ENCODE measurements around the gene C20orf141. TPM values are rescaled to one million over a fixed set of nuclear protein-coding genes. Genes with fewer than 3 reads are reported as not detected.
"Not testable (repeated sequence)": the region's sequence is repeated elsewhere in the genome, so short reads cannot be mapped to it uniquely, and the experiment has no call there.

The C20orf141 gene
- total and polyA plus RNA-seq, 10 of the 15 experiments (the other 5 are each of a cell fraction or from before 2014, with no cell fraction given) = not detected

- no peak overlapping the region for H3K27ac ChIP-seq (ENCODE audit: control insufficient read depth, insufficient read depth)
- H2AFZ ChIP-seq (ENCODE audit: control insufficient read depth, low read depth, low read length) = no peak overlapping the region
- TF ChIP-seq YBX1 (IDR thresholded peaks at IDR 0.05) (no peak), PBX3 (IDR thresholded peaks at IDR 0.05; ENCODE audit: insufficient replicate concordance, low read depth, low read length) (no peak), E2F8 (IDR thresholded peaks at IDR 0.05; ENCODE audit: low read depth, partially characterized antibody) (no peak), ZNF24 (IDR thresholded peaks at IDR 0.05) (no peak), TCF12 (IDR thresholded peaks at IDR 0.05; ENCODE audit: low read depth, low read length) (no peak), RBBP5 (conservative IDR thresholded peaks at IDR 0.05) (no peak), GABPA (IDR thresholded peaks at IDR 0.05; ENCODE audit: low read depth) (no peak), NFYA (IDR thresholded peaks at IDR 0.05; ENCODE audit: borderline replicate concordance, low read depth, low read length) (no peak), DPF2 (IDR thresholded peaks at IDR 0.05) (no peak), SPI1 (IDR thresholded peaks at IDR 0.05; ENCODE audit: borderline replicate concordance, insufficient read depth, low read depth, low read length) (no peak), ZZZ3 (IDR thresholded peaks at IDR 0.05; ENCODE audit: control insufficient read depth, insufficient read length, low read depth) (no peak)
- H3K9ac ChIP-seq (ENCODE audit: control insufficient read depth, insufficient read depth, low read length) = no peak overlapping the region
- in situ Hi-C loops (cut with MboI) = no loop called here
- H3K9me3 ChIP-seq (replicated peaks; ENCODE audit: control insufficient read depth, insufficient read depth, low read length) = no peaks in the 10 kb centered on the region
- H3K4me3 ChIP-seq = no peak overlapping the region
- no TSS peak for BruUV-seq (replicated peaks)
- FAIRE-seq (no peak), DNase-seq (ENCODE audit: low read depth, low spot score) (no peak), ATAC-seq (no peak)
- intact Hi-C loops (cut with micrococcal nuclease; ENCODE audit: unreplicated experiment) = no loop called here
- CTCF ChIA-PET = no interaction called here
- WGBS (ENCODE audit: insufficient coverage, insufficient replicate concordance, low lambda C conversion rate, missing lambda C conversion rate) = 46% methylated on average over 6 of the region's 6 CpGs
- no peaks in the 10 kb centered on the region for H4K20me1 ChIP-seq (ENCODE audit: control insufficient read depth, insufficient read depth)
- H3K27me3 ChIP-seq (replicated peaks in 1 of 2; ENCODE audit: control insufficient read depth in 2 of 2, insufficient read depth in 2 of 2, low read length in 1 of 2) = no peaks in the 10 kb centered on the region
- SMC1A ChIA-PET (ENCODE audit: uncharacterized antibody, unreplicated experiment) = no interaction called here
- POLR2A ChIA-PET = no interaction called here
- RAD21 ChIA-PET (ENCODE audit: unreplicated experiment) = no interaction called here
- no peaks in the 10 kb centered on the region for H3K36me3 ChIP-seq (ENCODE audit: control insufficient read depth in 2 of 2, insufficient read depth in 2 of 2, low read length in 1 of 2)
- no peaks in the 10 kb centered on the region; the same call in 1 of the 2 replicates for H3K4me1 ChIP-seq (ENCODE audit: control insufficient read depth, insufficient read depth, low read length)
- no peak overlapping the region for H3K4me2 ChIP-seq (ENCODE audit: control insufficient read depth, insufficient read depth)
- no peaks in the 10 kb centered on the region for H3K79me2 ChIP-seq (ENCODE audit: control insufficient read depth, insufficient read depth, low read length)
These were observed 14.6 kb downstream of the C20orf141 start for GRCh38 chr20:2829376-2829775.

DNA sequence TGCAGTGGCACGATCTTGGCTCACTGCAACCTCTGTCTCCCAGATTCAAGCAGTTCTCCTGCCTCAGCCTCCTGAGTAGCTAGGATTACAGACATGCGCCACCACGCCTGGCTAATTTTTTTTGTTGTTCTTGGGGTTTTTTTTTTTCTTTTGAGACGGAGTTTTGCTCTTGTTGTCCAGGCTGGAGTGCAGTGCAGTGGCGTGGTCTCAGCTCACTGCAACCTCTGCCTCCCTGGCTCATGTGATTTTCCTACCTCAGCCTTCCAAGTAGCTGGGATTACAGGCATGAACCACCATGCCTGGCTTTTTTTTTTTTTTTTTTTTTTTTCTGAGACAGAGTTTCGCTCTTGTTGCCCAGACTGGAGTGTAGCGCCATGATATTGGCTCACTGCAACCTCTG is 16.4 kb downstream of the C20orf141 start:
- SMC1A ChIA-PET (ENCODE audit: uncharacterized antibody, unreplicated experiment); CTCF ChIA-PET: not testable (repeated sequence)

More for the DNA sequence above, 16.4 kb downstream of the C20orf141 start:
- H3K9ac ChIP-seq (ENCODE audit: control insufficient read depth, insufficient read depth, low read length); H3K79me2 ChIP-seq (ENCODE audit: control insufficient read depth, insufficient read depth, low read length); FAIRE-seq; in situ Hi-C loops (cut with MboI); H3K4me1 ChIP-seq (ENCODE audit: control insufficient read depth, insufficient read depth, low read length); H3K4me3 ChIP-seq; POLR2A ChIA-PET; BruUV-seq (replicated peaks); RAD21 ChIA-PET (ENCODE audit: unreplicated experiment); H3K9me3 ChIP-seq (replicated peaks; ENCODE audit: control insufficient read depth, insufficient read depth, low read length); H3K27me3 ChIP-seq (replicated peaks in 1 of 2; ENCODE audit: control insufficient read depth in 2 of 2, insufficient read depth in 2 of 2, low read length in 1 of 2); ATAC-seq; H2AFZ ChIP-seq (ENCODE audit: control insufficient read depth, low read depth, low read length); intact Hi-C loops (cut with micrococcal nuclease; ENCODE audit: unreplicated experiment); DNase-seq (ENCODE audit: low read depth, low spot score); H3K4me2 ChIP-seq (ENCODE audit: control insufficient read depth, insufficient read depth); H3K27ac ChIP-seq (ENCODE audit: control insufficient read depth, insufficient read depth); H4K20me1 ChIP-seq (ENCODE audit: control insufficient read depth, insufficient read depth); H3K36me3 ChIP-seq (ENCODE audit: control insufficient read depth in 2 of 2, insufficient read depth in 2 of 2, low read length in 1 of 2): not testable (repeated sequence)
- WGBS (ENCODE audit: insufficient coverage, insufficient replicate concordance, low lambda C conversion rate, missing lambda C conversion rate) = 50% methylated on average over 5 of the region's 7 CpGs
